GM21825 (cell line): ENCODE measurements around the gene TMEM247.
"Not testable (repeated sequence)": the region's sequence is repeated elsewhere in the genome, so short reads cannot be mapped to it uniquely, and the experiment has no call there.

Experiments
- ATAC-seq: cut with Tn5 transposase; IDR thresholded peaks from one replicate; pipeline ENCODE4 v1.9.1; 2021; ENCODE audit warnings: mild to moderate bottlenecking, moderate library complexity; ENCODE audit not compliant: unreplicated experiment

Gene TMEM247

GRCh38 chr2:46508312-46508711 lies 28.9 kb downstream of the TMEM247 start:
- no peak for ATAC-seq

GRCh38 chr2:46508759-46509158 lies 29.4 kb downstream of the TMEM247 start:
- no peak for ATAC-seq

- no peak for ATAC-seq
These were observed 30.4 kb downstream of the TMEM247 start for GRCh38 chr2:46509804-46510203.

- ATAC-seq = no peak
These were observed 31.3 kb downstream of the TMEM247 start for GRCh38 chr2:46510598-46511177.

- ATAC-seq = no peak
These were observed 32.8 kb downstream of the TMEM247 start for GRCh38 chr2:46512185-46512584.

- no peak for ATAC-seq
These were observed 35.4 kb downstream of the TMEM247 start for GRCh38 chr2:46514738-46515137.

GRCh38 chr2:46517485-46517884 lies 38.1 kb downstream of the TMEM247 start:
- ATAC-seq = no peak

- no peak for ATAC-seq
These were observed 39.5 kb downstream of the TMEM247 start for GRCh38 chr2:46518861-46519260.

- no peak for ATAC-seq
These were observed 39.9 kb downstream of the TMEM247 start for GRCh38 chr2:46519265-46519664.

GRCh38 chr2:46520130-46520711 lies 40.9 kb downstream of the TMEM247 start:
- no peak for ATAC-seq

- ATAC-seq = no peak
These were observed 41.9 kb downstream of the TMEM247 start for GRCh38 chr2:46521215-46521683.

GRCh38 chr2:46522385-46522784 lies 43.0 kb downstream of the TMEM247 start:
- not testable (repeated sequence) for ATAC-seq

GRCh38 chr2:46525522-46526155 lies 46.3 kb downstream of the TMEM247 start:
- ATAC-seq = no peak

GRCh38 chr2:46528880-46529279 lies 49.5 kb downstream of the TMEM247 start:
- ATAC-seq = no peak

- no peak for ATAC-seq
These were observed 51.3 kb downstream of the TMEM247 start for GRCh38 chr2:46530639-46531038.

- no peak for ATAC-seq
These were observed 52.5 kb downstream of the TMEM247 start for GRCh38 chr2:46531863-46532262.
